Fibroblast of the aortic adventitia (primary cell): ENCODE results near the gene GAS2L3. TPM values are rescaled to one million over a fixed set of nuclear protein-coding genes. Genes with fewer than 3 reads are reported as not detected.

Source experiments
- DNase-seq: peaks from one replicate; pipeline ENCODE4 v3.0.0-alpha.2; 2010; ENCODE audit warnings: low read depth
- H3K4me3 ChIP-seq: 2 replicates; pipeline ENCODE4 v1.5.1; 2011; ENCODE audit warnings: low read depth, mild to moderate bottlenecking, control low read depth, low read length, moderate library complexity
- total RNA-seq: library from RNA; depleted of rRNA; stranded (reverse); fragments of >200 nt; gene quantifications from 2 replicates; pipeline ENCODE4 v1.2.3, GENCODE V29; 2012; ENCODE audit warnings: low replicate concordance
- TF ChIP-seq, protein P1 (sequence below): IDR thresholded peaks from 2 replicates; pipeline ENCODE4 v1.5.1; 2011; ENCODE audit warnings: mild to moderate bottlenecking, low read length, control low read depth, inconsistent platforms; ENCODE audit not compliant: insufficient read depth

Gene GAS2L3
- total RNA-seq, 1 donor: 38.0 TPM

DNA sequence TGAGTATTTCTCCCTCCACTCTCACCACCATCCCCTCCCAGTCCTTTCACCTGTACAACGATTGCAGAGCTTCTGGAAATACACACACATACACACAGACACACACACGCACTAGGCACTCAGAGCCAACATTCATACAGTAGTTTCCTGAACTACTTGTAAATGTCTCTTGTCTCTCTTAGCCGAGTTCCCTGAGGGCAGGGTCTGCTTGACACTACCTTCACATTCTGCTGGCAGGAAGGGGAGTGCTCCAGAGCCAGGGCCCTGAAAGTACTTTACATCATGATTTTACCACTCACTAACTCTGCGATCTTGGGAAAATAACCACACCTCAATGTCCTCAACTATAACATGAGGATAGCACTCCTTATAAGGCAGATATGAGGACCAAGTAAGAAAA, 82.7 kb downstream of the GAS2L3 start:
- no peak for DNase-seq
- H3K4me3 ChIP-seq: no peak overlapping the region
- TF ChIP-seq, protein P1, sequence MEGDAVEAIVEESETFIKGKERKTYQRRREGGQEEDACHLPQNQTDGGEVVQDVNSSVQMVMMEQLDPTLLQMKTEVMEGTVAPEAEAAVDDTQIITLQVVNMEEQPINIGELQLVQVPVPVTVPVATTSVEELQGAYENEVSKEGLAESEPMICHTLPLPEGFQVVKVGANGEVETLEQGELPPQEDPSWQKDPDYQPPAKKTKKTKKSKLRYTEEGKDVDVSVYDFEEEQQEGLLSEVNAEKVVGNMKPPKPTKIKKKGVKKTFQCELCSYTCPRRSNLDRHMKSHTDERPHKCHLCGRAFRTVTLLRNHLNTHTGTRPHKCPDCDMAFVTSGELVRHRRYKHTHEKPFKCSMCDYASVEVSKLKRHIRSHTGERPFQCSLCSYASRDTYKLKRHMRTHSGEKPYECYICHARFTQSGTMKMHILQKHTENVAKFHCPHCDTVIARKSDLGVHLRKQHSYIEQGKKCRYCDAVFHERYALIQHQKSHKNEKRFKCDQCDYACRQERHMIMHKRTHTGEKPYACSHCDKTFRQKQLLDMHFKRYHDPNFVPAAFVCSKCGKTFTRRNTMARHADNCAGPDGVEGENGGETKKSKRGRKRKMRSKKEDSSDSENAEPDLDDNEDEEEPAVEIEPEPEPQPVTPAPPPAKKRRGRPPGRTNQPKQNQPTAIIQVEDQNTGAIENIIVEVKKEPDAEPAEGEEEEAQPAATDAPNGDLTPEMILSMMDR: no peak

DNA sequence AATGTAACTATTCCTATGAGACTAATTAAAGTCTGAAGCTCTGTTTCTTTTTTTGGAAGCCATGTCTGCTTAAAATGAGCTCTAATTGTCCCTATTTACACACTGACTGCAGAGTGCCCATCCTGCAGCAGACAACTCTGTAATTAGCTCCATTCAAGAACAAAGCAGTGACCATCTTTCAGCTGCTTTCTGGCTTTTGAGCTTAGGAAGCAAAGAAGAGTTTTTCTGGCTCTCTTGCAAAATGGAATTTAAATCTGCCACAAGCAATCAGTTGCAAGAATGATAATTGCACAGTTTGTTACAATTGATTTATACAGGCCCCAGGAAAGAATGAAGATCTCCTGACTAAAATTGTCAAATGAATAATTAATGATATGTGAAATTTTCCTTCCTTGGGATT, 83.4 kb downstream of the GAS2L3 start:
- TF ChIP-seq, protein P1: no peak
- DNase-seq: no peak
- no peak overlapping the region for H3K4me3 ChIP-seq

DNA sequence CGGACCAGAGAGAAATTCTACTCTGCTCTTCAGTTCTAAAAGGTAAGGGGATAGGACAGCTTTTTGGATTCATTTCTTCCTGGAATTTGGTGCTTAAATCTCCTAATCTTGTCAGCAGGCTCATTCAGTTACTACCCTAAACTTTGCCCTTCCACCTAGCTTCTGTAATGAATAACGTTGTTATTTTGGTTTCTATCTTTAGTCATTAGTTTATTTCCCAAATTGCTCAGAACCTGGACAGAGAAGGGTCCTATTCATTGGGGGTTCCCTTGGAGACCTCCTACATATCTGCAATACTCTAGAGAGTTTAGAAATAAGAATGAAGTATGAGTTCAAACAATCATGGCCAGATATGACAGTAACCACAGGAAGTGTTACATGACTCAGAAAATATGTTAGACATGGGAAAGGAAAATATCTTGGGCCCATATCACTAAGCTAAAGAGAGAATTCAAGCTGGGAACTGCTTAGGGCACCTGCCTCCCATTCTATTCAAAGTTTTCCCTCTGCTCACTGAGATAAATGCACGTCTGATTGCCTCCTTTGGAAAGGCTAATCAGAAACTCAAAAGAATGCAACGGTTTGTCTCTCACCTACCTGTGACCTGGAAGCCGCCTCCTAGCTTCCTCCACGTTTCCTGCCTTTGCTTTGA, 87.9 kb downstream of the GAS2L3 start:
- peak; percentile 37 for DNase-seq
- TF ChIP-seq, protein P1: no peak
- no peak overlapping the region for H3K4me3 ChIP-seq

DNA sequence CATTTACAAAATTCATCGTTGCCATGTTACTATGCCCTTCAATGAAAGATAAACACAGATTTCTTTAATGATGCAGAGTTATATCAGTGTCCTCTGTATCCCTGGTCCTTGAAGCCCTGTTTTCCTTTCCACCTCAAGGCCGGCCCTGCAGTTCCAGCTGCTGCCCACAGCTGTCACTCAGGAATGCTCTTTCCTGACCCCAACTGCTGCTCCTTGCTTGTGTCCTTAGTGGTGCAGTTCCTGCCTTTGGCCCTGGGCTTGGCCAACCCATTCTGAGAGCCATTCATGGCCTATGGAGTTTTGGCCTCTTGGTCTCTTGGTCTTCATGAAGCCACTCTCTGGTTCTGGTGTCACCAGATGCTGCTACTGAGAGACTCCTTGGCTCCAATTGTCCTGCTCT, 93.1 kb downstream of the GAS2L3 start:
- DNase-seq: no peak
- H3K4me3 ChIP-seq: no peak overlapping the region
- TF ChIP-seq, protein P1: no peak

DNA sequence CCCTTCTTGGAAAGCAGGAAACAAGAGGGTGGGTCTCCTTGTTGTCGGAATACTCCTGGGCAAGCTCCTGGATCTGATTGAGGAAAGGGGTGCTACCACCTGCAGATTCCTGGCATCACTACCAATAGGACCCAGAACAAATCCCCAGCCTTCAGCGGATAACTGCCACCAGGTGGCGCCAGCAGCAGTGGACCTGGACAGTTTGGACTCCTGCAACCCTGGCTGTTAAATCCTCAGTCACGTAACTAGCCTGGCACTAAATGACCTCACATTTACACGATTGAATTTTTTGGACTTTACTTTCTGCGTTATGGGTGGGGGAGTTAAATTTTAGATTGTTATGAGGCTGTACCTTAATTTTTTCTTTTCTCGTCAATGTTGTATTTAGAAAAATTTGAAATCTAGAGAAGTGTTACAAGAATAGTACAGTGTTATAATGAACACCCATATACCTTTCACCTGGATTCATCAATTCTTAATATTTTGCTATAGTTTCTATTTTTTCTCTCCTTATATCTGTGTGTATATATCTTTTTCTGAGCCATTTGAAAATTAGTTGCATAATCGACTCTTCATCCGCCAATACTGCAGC, 95.6 kb downstream of the GAS2L3 start:
- TF ChIP-seq, protein P1: peak; percentile 86
- H3K4me3 ChIP-seq: no peak overlapping the region
- peak; percentile 63 for DNase-seq

DNA sequence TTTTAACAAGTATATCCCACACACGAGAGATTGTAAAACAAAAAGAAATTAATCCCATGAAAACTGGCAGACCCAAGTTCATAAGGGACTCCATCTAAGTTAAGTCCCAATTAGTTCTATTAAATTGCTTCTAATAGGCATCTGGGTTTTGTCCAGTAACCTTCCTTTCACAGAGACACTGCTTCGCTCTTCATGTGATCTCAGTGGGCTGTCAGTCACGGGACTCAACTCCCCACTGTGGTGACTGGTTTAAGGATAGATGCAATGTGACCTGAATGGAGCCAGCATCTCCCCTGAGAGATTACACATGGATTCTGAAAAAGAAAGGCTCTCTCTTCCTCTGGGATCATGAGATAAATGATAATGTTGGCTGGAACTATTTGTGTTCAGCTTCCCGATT, 96.4 kb downstream of the GAS2L3 start:
- DNase-seq: no peak
- TF ChIP-seq, protein P1: no peak
- H3K4me3 ChIP-seq: no peak overlapping the region
